CD4-positive, alpha-beta T cell treated with Interleukin-17A for 1 hour (primary cell): ENCODE data around the gene ERBB4.
"Not testable (repeated sequence)": the region's sequence is repeated elsewhere in the genome, so short reads cannot be mapped to it uniquely, and the experiment has no call there.

Experiments used
- DNase-seq: peaks from one replicate; pipeline ENCODE4 v3.0.0-alpha.2; 2020

Gene ERBB4

GRCh38 chr2:212034841-212035585 lies 503.6 kb downstream of the ERBB4 start:
- no peak for DNase-seq

- DNase-seq, result no peak
Measured at GRCh38 chr2:212033888-212034287, 504.7 kb downstream of the ERBB4 start.

GRCh38 chr2:212032536-212033219 lies 505.9 kb downstream of the ERBB4 start:
- no peak for DNase-seq

GRCh38 chr2:212032032-212032431 lies 506.6 kb downstream of the ERBB4 start:
- DNase-seq, result no peak

GRCh38 chr2:212030709-212031108 lies 507.9 kb downstream of the ERBB4 start:
- no peak for DNase-seq

- no peak for DNase-seq
Measured at GRCh38 chr2:212028798-212029394, 509.7 kb downstream of the ERBB4 start.

- no peak for DNase-seq
Measured at GRCh38 chr2:212027681-212028628, 510.6 kb downstream of the ERBB4 start.

- DNase-seq, result no peak
Measured at GRCh38 chr2:212024040-212024439, 514.6 kb downstream of the ERBB4 start.

- DNase-seq, result no peak
Measured at GRCh38 chr2:212022966-212023365, 515.6 kb downstream of the ERBB4 start.

GRCh38 chr2:212021947-212022346 lies 516.7 kb downstream of the ERBB4 start:
- DNase-seq, result no peak

GRCh38 chr2:212015588-212015987 lies 523.0 kb downstream of the ERBB4 start:
- DNase-seq, result no peak

- no peak for DNase-seq
Measured at GRCh38 chr2:212013626-212014025, 525.0 kb downstream of the ERBB4 start.

- DNase-seq, result not testable (repeated sequence)
Measured at GRCh38 chr2:212010305-212010704, 528.3 kb downstream of the ERBB4 start.

GRCh38 chr2:212007972-212008371 lies 530.6 kb downstream of the ERBB4 start:
- no peak for DNase-seq

- no peak for DNase-seq
Measured at GRCh38 chr2:212005085-212005671, 533.4 kb downstream of the ERBB4 start.

GRCh38 chr2:212001325-212001724 lies 537.3 kb downstream of the ERBB4 start:
- DNase-seq, result no peak

GRCh38 chr2:211996857-211997256 lies 541.7 kb downstream of the ERBB4 start:
- no peak for DNase-seq

- DNase-seq, result no peak
Measured at GRCh38 chr2:211994806-211995205, 543.8 kb downstream of the ERBB4 start.

GRCh38 chr2:211990335-211990734 lies 548.3 kb downstream of the ERBB4 start:
- no peak for DNase-seq

- no peak for DNase-seq
Measured at GRCh38 chr2:211986313-211986712, 552.3 kb downstream of the ERBB4 start.

GRCh38 chr2:211985393-211985792 lies 553.2 kb downstream of the ERBB4 start:
- no peak for DNase-seq

GRCh38 chr2:211982162-211982561 lies 556.4 kb downstream of the ERBB4 start:
- DNase-seq, result no peak

GRCh38 chr2:211981451-211981850 lies 557.2 kb downstream of the ERBB4 start:
- DNase-seq, result no peak
